SH-SY5Y (cell line): Measurements from ENCODE around the gene JAKMIP1.

Experiments
- GATA2 ChIP-seq: IDR thresholded peaks from 2 replicates; pipeline ENCODE4 v1.6.1; 2011; ENCODE audit warnings: mild to moderate bottlenecking, low read depth, low read length
- GATA3 ChIP-seq: IDR thresholded peaks from 2 replicates; pipeline ENCODE4 v1.6.1; 2011; ENCODE audit warnings: low read depth, mild to moderate bottlenecking, low read length, moderate library complexity

Gene JAKMIP1

DNA sequence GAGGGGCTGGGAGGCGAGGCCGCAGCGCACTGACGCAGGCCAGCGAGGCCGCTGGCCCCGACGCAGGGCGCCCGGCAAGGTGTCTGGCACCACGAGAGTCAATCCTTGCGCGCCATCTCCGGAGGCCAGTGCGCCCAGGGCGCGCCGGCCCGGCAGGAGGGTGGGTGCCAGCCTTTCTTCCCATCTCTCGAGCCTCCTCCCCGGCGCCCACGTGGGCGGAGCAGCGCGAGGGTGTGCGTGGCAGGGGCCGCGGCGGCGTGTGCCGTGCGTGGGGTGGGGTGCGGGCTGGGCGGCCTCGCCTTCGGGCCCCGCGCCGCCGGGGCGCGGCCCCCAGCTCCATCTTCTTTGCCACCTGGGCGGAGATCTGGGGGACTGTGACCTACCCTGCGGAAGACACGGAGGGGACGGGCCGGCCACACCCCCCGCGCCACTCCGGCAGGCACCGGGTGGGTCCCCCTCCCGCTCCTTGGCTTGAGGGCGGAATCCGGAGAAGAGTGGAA lies 877 bp downstream of the JAKMIP1 start:
- TF ChIP-seq GATA2 (no peak), GATA3 (no peak)

DNA sequence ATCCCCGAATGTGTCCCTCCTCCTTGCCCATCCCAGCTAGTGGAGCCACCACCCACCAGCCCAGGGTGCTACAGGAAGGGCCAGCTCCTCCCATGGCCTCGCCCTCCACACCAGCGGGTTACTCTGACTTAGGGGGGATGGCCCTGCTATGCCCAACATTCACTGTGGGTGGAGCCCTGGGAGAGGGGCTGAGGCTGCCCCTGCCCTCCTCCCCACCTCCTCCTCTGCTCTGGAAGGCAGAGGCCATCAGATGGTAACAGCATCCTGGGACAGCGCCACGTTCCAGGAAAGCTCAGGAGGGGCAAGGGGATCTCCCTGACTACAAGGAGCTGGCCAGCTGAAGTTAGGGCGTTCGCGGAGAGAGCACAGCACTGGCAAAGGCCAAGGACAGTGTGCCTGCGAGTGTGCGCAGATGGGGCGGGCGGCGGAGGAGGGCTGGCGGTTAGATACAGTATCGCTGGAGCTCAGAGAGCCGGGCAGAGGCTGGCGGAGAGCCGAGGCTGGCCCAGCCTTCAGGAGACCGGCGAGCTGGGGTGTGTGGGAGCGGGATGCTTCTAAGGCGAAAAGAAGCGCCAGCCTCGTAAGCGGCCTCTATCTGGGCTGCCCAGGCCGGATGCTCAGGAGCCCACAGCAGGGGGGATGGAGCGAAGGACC lies 1.5 kb downstream of the JAKMIP1 start:
- TF ChIP-seq GATA2 (no peak), GATA3 (no peak)

GRCh38 chr4:6198278-6198677 lies 2.1 kb downstream of the JAKMIP1 start:
- no peak for TF ChIP-seq GATA2
- no peak for TF ChIP-seq GATA3

DNA sequence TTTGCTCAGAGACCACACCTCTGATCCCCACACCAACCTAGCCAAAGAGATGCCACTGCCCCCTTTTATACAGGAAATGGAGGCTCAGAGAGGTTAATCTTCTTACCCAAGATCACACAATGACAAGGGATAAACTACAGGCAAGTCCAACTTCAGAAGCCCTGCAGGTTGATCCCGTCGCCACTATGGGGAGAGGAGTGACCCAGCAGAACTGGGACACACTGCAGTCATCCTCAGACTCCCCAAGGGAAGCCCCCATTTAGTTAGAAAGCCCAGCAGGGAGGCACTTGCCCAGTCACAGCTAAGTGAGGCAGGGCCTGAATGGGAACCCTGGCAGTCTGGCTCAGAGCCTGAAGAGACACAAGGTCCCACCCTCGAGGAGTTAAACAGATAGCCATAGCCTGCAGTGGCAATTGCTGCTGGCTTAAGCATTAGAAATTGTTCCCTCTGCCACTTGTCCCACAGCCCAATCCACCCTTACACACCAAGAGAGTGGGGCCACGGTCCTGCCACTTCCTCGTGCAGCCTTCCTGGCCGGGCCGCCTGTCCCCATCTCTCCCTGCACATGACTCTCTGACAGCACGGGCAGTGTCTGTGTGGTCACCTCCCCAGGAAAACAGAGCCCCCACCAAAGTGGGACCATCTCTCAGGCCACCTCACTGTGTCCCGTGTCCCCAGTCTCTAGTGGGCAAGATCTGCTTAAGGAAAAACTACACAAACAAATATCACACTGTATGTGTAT lies 2.7 kb downstream of the JAKMIP1 start:
- TF ChIP-seq GATA2 (no peak), GATA3 (no peak)

DNA sequence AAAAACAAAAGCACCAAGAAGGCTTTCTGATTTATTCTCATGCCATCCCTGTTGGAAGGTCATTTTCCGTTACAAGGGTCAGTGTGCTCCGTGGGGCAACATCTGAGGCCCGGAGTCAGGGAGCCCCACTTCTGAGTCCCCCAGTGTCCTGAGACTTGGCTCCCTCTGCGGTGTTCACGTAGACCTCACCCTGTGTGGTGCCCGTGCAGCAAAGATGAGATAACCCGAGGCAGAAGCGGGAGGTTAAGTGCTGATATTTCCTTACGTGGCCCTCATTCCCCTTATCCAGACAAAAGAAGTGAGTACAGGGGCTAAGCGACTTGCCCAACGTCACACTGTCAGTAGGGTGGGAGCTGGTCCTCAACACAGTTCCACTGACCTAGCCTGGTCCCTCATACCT lies 3.5 kb downstream of the JAKMIP1 start:
- TF ChIP-seq GATA3 (no peak), GATA2 (no peak)

GRCh38 chr4:6196324-6196723 lies 4.0 kb downstream of the JAKMIP1 start:
- TF ChIP-seq GATA3 (no peak), GATA2 (no peak)

DNA sequence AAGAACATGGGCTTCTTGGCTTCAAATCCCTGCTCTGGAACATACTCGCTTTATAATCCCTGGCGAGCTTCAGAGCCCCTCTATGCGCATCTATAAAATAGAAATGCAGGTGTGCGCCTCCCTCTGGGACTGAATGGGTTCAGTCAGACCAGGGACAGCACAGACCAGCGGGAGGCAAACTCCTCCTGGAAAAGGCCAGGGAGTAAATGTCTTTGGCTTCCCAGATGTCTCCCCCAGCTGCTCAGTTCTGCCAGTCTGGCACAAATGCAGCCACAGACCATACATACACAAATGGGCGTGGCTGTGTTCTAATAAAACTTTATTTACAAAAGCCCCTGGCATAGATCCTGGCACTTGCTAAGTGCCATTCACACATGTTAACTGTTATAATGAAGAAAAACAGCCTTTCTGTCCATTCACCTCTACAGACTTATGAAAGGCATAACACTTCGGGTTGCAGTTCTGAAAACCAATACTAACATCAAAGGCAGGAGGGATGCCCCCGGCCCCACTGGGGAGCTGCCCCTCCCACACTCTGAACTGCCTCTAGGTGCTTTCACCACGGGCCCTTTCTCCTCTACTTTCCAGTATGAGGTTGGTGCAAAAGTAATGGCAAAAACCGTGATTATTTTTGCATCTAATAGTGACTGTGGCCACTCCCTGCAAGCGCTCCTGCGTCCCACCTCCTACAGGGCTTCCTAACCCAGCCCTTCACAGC lies 4.6 kb downstream of the JAKMIP1 start:
- no peak for TF ChIP-seq GATA2
- TF ChIP-seq GATA3, result no peak

DNA sequence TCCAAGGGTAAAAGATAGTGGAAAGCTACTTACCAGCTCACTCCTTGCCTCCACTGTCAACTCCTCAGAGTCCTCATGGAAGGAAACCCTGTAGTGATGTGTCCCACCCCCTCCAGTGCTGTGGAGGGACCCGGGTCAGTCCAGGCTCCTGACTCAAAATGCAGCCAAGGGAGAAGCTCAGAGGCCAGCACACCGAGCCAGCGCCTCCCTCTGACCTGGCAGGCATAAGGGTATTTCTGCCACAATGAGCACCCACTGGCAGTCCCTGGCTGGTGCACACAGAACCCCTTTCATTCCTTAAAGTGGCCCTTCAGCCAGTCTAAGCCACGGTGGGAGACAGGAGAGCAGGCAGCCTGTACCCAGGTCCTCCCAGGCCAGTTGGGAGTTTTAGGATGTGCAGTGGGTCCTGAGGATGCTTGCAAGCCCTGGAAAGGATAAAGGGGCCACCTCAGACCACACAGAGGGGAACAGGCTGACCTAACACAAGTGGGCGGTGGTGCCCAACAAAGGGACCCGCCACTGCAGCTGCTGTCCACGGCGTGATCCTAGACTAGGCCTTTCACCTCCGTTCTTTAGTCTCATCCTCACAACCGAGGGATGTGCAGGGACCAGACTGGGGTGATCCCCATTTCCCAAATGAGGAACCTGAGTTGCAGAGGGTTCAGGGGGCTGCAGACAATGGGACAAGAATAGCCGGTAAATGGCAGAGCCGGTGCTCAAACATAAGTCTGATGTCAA lies 5.7 kb downstream of the JAKMIP1 start:
- TF ChIP-seq GATA3 (no peak), GATA2 (no peak)

DNA sequence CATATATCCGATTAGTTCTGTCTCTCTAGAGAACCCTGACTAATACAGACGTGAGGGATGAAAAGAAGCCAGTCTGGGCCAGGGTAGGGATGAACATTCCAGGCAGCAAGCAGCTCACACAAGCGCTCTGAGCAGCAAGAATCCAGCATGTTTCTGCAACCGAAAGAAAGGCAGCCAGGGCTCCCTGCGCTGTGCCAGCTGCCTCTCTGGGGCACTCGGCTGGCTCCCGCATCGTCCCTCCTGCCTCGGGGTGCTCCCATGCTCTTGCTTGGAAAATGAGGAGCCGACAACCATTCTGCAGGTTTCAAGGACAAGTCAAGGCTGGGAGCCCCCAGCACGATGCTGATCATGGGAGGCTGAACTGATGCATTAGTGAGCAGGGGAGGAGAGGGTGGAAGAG lies 7.0 kb downstream of the JAKMIP1 start:
- TF ChIP-seq GATA3, result no peak
- TF ChIP-seq GATA2, result no peak

DNA sequence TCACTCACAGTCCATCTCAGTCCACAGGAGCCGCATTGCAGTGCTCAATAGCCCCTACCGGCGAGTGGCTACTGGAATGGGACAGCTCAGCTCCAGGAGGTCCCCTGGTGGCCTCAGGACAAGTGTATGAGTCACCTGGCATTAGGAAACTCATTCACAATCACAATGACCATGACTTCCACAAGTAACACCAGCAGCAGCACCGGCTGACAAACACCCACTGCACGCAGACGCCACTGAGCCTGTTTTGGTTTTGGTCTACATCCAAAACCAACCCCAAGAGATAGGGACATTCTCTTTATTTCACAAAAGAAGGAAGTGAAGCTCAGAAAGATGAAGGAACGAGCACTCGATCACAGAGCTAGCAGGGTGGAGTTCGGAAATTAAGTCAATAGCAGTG lies 8.1 kb downstream of the JAKMIP1 start:
- no peak for TF ChIP-seq GATA2
- no peak for TF ChIP-seq GATA3

DNA sequence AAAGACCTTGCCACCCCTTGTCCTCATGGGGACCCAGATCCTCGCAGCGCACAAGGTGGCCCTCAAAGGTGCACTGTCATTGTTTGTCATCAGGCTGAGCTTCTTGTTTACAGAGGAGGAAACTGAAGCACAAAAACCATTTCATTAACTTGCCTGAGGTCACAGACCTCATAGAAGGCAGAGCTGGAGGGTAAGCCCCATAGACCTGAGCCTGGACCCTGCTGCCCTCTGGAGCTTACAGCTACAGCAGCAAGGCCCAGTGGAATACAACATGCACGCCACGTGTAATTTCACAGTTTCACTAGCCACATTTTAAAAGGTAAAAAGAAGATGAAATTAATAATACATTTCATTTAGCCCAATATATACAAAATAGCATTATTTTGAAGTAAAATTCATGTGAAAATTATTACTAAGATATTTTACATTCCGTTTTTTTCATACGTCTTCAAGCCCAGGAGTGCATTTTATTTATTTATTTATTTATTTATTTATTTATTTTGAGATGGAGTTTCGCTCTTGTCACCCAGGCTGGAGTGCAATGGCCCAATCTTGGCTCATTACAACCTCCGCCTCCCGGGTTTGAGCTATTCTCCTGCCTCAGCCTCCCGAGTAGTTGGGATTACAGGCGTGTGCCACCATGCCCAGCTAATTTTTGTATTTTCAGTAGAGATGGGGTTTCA lies 8.8 kb downstream of the JAKMIP1 start:
- no peak for TF ChIP-seq GATA3
- no peak for TF ChIP-seq GATA2

DNA sequence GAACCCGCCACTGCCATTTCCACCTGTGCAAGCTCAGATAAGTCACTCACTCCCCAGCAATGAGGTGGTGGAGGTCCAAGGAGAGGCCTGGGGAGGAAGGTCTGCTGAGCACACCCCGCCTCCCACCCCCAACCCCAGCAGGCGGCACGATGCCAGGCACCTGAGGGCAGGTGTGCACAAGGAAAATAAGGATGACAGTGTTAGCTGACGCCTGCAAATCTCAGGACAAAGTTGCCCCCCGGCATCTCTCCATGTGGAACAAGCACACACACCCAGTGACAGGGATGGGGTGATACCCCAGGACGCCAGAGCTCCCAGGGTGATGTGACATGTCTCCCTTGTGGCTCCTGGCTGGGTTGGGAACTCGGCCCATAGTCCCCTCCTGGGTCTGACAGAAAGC lies 9.9 kb downstream of the JAKMIP1 start:
- no peak for TF ChIP-seq GATA2
- no peak for TF ChIP-seq GATA3

DNA sequence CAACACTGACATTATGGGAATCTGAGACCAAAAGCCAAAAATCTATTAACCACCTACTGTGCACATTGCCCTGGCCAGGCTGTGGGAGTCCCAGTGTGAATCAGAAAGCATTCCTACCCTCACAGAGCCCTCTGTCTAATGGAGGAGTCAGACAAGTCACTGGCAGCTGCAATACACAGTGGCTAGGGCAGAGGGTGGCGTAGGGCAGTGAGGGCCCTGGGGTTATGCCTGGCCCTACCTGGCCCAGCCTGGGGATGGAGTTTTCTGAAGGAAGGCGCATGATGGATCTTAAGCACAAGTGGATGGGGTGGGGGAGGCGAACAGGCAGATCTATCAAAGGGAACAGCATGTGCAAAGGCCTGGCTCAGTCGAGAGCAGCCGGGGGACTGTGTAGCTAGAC lies 10.8 kb downstream of the JAKMIP1 start:
- no peak for TF ChIP-seq GATA3
- TF ChIP-seq GATA2, result no peak
